GM20000 (cell line): Measurements from ENCODE around the gene PGGHG.
"Not testable (repeated sequence)": the region's sequence is repeated elsewhere in the genome, so short reads cannot be mapped to it uniquely, and the experiment has no call there.

Experiments
- DNase-seq: peaks from one replicate; pipeline ENCODE4 v3.0.0; 2012; ENCODE audit warnings: low spot score
- CTCF ChIP-seq: IDR thresholded peaks from 2 replicates; pipeline ENCODE4 v1.5.1; 2012; ENCODE audit warnings: mild to moderate bottlenecking, control low read depth; ENCODE audit errors: extremely low read depth, missing control alignments

The PGGHG gene

GRCh38 chr11:329886-330253 lies 40.9 kb downstream of the PGGHG start:
- no peak for TF ChIP-seq CTCF
- DNase-seq = no peak

GRCh38 chr11:330307-330693 lies 41.4 kb downstream of the PGGHG start:
- no peak for DNase-seq
- TF ChIP-seq CTCF = no peak

GRCh38 chr11:330694-331357 lies 41.9 kb downstream of the PGGHG start:
- DNase-seq = no peak
- no peak for TF ChIP-seq CTCF

GRCh38 chr11:331358-332060 lies 42.6 kb downstream of the PGGHG start:
- TF ChIP-seq CTCF = no peak
- DNase-seq = no peak

- DNase-seq = no peak
- no peak for TF ChIP-seq CTCF
Observed at GRCh38 chr11:332651-333480, 43.9 kb downstream of the PGGHG start.

GRCh38 chr11:333616-334263 lies 44.8 kb downstream of the PGGHG start:
- not testable (repeated sequence) for DNase-seq

GRCh38 chr11:334264-334994 lies 45.5 kb downstream of the PGGHG start:
- no peak for DNase-seq
- TF ChIP-seq CTCF = no peak
